BE2C (cell line): ENCODE results near the gene CCDC88A.

Experiments used
- DNase-seq: peaks from one replicate; pipeline ENCODE4 v3.0.0-alpha.2; 2020
- H3K27me3 ChIP-seq: fragments of 250-450 bp; sonication (Bioruptor Pico); 2 replicates; pipeline ENCODE4 v1.5.1; 2020; ENCODE audit warnings: mild to moderate bottlenecking
- H3K36me3 ChIP-seq: fragments of 250-450 bp; sonication (Bioruptor Pico); 2 replicates; pipeline ENCODE4 v1.5.1; 2020; ENCODE audit warnings: mild to moderate bottlenecking
- H3K4me1 ChIP-seq: fragments of 250-450 bp; sonication (Bioruptor Pico); 2 replicates; pipeline ENCODE4 v1.5.1; 2020
- H3K4me3 ChIP-seq: 2 replicates; pipeline ENCODE4 v1.5.1; 2011; ENCODE audit warnings: low read depth, low read length
- H3K9me3 ChIP-seq: fragments of 250-450 bp; sonication (Bioruptor Pico); 2 replicates; pipeline ENCODE4 v1.5.1; 2020
- TF ChIP-seq, protein P1 (sequence below): IDR thresholded peaks from 2 replicates; pipeline ENCODE4 v1.5.1; 2012; ENCODE audit warnings: mild to moderate bottlenecking, low read depth, low read length

Gene CCDC88A

DNA sequence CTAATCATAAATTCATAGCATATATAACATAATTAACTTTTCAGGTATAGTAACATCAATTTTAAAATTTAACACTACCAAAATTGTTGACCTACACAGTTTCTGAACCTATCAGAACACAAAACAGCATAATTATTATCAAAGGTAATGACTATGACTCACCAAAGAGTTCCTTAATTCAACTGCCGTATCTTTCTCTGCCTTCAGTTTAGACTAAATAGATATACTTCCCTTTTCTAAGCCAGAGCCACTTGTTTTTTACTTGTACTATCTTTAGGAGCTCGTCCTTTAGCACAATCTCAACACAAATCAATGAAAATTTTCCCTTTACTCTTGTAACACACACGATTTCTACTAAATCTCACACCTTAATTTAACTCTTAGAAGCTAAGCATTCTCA, 54.4 kb downstream of the CCDC88A start:
- no peaks in the 10 kb centered on the region for H3K4me1 ChIP-seq
- TF ChIP-seq, protein P1, sequence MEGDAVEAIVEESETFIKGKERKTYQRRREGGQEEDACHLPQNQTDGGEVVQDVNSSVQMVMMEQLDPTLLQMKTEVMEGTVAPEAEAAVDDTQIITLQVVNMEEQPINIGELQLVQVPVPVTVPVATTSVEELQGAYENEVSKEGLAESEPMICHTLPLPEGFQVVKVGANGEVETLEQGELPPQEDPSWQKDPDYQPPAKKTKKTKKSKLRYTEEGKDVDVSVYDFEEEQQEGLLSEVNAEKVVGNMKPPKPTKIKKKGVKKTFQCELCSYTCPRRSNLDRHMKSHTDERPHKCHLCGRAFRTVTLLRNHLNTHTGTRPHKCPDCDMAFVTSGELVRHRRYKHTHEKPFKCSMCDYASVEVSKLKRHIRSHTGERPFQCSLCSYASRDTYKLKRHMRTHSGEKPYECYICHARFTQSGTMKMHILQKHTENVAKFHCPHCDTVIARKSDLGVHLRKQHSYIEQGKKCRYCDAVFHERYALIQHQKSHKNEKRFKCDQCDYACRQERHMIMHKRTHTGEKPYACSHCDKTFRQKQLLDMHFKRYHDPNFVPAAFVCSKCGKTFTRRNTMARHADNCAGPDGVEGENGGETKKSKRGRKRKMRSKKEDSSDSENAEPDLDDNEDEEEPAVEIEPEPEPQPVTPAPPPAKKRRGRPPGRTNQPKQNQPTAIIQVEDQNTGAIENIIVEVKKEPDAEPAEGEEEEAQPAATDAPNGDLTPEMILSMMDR: no peak
- DNase-seq: no peak

DNA sequence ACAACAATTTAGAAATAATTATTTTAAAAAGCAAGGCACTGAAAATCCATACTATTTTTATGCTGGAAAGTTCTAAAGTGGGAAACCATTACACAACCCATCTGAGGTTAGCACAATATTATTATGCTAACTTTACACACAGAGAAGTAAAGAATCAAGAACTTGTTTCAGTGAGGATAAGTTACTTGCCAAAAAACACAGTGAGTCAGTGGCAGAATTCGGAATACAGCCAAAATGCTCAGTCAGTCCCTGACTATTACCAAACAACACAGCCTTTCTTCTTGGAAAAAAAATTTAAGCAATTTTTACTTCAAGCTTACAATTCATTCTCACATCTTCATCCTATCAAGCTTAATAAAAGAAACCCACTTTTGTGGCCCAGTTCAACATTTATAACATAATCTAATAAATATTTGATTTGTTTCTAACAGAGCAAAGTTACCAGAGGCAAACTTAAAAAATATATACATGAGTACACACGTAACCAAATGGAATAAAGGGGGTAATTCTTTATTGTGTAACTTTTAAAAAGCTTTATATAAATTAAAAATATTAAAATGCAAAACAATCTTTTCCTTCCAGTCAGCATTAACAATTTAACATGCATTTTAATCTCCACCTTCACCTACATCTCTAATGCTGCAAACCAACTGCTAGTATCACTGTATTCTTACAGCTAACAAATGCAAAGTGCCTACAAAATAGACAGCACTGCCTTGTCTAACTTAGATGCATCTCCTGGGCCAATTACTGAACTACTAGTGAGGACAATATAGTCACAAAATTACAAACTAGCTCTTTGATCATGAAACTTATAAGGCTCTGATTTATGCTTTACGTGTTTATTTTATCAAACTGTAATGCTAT, 55.2 kb downstream of the CCDC88A start:
- Histone ChIP-seq H3K9me3 (no peaks in the 10 kb centered on the region), H3K4me3 (no peak overlapping the region), H3K27me3 (no peaks in the 10 kb centered on the region), H3K4me1 (no peaks in the 10 kb centered on the region), H3K36me3 (no peaks in the 10 kb centered on the region)
- TF ChIP-seq, protein P1: no peak
- DNase-seq: no peak

More for the DNA sequence above, 54.4 kb downstream of the CCDC88A start:
- Histone ChIP-seq H3K27me3 (no peaks in the 10 kb centered on the region), H3K36me3 (no peaks in the 10 kb centered on the region), H3K9me3 (no peaks in the 10 kb centered on the region), H3K4me3 (no peak overlapping the region)

DNA sequence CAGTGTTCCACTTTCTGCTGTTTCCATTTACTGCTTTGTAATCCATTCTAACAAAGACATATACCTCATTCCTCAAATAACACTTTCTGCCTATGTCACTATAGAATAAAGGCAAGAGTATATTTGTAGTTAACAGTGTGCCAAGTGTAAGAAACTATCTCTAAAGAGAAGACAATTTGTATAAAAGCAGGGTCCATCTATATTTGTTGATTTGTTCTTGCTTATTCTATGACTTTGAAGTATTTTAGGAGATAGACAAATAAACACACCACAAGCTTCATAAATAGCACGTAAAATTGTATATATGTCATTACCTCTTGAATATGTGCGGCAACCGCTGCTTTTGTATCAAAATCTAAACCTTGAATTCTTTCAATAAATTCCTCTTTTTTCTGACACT, 56.0 kb downstream of the CCDC88A start:
- TF ChIP-seq, protein P1: no peak
- DNase-seq: no peak
- H3K4me3 ChIP-seq: no peak overlapping the region
- no peaks in the 10 kb centered on the region for H3K9me3 ChIP-seq
- no peaks in the 10 kb centered on the region for H3K27me3 ChIP-seq
- H3K36me3 ChIP-seq: no peaks in the 10 kb centered on the region
- H3K4me1 ChIP-seq: no peaks in the 10 kb centered on the region

DNA sequence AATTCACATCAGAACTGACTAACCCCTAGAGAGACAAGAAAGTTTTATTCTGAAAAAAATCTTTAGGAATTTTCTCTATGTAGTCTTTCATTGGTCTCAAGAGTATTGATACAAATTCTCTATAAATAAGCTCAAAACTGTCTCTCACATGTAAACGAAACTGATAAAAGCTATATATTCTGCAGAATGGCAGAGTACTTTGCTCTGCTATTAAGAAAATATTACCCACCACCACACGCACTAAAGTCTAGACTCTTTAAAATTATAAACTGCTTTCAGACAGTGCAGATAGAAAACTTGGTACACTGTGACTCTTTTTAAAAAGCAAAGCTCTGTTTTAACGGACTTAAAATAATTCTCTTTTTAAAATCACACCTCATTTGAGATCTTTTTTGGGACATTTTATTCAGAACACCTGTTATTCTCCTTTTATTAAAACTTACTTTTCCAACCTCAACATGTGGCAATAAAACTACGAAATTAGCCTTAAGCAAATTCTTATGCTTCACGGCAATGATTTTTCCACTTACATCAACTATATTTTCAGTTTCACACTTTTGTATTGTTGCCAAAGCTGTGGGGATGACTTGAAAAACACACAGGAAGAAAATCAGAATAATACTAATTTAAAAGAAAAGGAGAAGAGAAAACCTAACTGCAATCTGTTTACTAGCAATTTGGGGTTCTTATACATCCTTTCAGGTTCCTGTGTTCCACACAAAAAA, 58.0 kb downstream of the CCDC88A start:
- H3K27me3 ChIP-seq: no peaks in the 10 kb centered on the region
- no peaks in the 10 kb centered on the region for H3K4me1 ChIP-seq
- TF ChIP-seq, protein P1: no peak
- no peaks in the 10 kb centered on the region for H3K36me3 ChIP-seq
- no peaks in the 10 kb centered on the region for H3K9me3 ChIP-seq
- no peak for DNase-seq
- no peak overlapping the region for H3K4me3 ChIP-seq

DNA sequence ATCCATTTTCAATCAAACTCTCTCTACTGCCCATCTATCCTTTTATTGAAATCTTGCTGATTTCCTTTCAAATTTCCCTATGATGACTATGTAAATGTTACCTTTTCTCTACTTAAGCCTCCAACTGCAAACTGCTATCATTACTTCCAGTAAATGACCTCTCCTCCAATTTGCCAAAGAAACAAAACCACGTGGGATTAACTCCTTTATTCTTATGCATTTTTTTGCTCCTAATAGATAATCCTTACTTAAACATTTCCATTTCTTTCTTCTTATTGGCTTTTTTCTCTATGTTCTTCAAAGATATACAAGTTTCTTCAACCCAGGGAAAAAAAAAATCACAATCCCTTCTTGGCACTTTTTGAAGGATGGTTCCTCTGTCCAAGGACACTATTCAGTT, 61.2 kb downstream of the CCDC88A start:
- H3K4me1 ChIP-seq: no peaks in the 10 kb centered on the region
- no peak overlapping the region for H3K4me3 ChIP-seq
- no peaks in the 10 kb centered on the region for H3K27me3 ChIP-seq
- no peaks in the 10 kb centered on the region for H3K9me3 ChIP-seq
- DNase-seq: no peak
- H3K36me3 ChIP-seq: no peaks in the 10 kb centered on the region
- TF ChIP-seq, protein P1: no peak

DNA sequence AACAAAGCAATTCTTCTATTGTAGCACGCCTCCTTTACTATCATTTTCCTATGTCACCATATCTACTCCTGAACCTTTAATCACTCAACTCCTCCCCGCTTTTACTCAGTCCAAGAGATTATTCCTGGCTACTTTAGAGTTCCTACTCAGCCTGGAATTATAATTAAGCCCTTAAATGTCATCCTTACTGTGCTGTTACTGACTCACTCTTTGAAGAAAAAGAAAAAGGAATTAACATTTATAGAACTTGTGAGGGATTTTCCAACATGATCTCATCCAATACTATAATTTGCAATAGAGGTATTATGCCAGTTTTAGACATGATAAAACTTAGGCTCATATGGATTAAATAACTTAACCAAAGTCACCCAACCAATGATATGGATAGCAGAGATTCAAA, 61.7 kb downstream of the CCDC88A start:
- no peak for DNase-seq
- no peak overlapping the region for H3K4me3 ChIP-seq
- no peaks in the 10 kb centered on the region for H3K36me3 ChIP-seq
- H3K4me1 ChIP-seq: no peaks in the 10 kb centered on the region
- no peaks in the 10 kb centered on the region for H3K9me3 ChIP-seq
- no peaks in the 10 kb centered on the region for H3K27me3 ChIP-seq
- TF ChIP-seq, protein P1: no peak
